ENCODE measurements around the gene VWF.

DNA sequence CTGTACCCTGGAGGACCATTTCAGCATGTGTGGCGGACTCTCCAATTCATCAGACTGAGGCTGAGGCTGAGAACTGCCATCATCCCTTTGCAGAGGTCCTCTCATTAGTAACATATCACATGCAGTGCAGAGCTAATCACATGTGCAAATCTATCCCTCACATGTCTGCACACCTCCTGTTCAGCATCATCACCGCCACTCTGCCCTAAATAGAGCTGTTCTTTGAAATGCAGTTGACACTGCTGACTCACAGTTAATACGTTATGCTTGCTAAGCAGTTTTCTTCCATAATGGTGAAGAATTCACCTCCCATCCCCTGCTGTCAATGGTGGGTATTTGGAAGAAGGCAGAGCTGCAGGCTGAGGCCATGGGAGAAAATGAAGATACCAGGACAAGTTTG is 94.4 kb downstream of the VWF start:
- TF ChIP-seq POLR2A (IDR thresholded peaks at IDR 0.05; ENCODE audit: extremely low read depth, insufficient read length) = no peak
- TF ChIP-seq, protein P1, sequence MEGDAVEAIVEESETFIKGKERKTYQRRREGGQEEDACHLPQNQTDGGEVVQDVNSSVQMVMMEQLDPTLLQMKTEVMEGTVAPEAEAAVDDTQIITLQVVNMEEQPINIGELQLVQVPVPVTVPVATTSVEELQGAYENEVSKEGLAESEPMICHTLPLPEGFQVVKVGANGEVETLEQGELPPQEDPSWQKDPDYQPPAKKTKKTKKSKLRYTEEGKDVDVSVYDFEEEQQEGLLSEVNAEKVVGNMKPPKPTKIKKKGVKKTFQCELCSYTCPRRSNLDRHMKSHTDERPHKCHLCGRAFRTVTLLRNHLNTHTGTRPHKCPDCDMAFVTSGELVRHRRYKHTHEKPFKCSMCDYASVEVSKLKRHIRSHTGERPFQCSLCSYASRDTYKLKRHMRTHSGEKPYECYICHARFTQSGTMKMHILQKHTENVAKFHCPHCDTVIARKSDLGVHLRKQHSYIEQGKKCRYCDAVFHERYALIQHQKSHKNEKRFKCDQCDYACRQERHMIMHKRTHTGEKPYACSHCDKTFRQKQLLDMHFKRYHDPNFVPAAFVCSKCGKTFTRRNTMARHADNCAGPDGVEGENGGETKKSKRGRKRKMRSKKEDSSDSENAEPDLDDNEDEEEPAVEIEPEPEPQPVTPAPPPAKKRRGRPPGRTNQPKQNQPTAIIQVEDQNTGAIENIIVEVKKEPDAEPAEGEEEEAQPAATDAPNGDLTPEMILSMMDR (IDR thresholded peaks at IDR 0.05; ENCODE audit: low read depth, low read length) = no peak
- no peak for TF ChIP-seq MYC (IDR thresholded peaks at IDR 0.05; ENCODE audit: low read depth, low read length)
- TF ChIP-seq, protein P2, sequence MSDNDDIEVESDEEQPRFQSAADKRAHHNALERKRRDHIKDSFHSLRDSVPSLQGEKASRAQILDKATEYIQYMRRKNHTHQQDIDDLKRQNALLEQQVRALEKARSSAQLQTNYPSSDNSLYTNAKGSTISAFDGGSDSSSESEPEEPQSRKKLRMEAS (IDR thresholded peaks at IDR 0.05; ENCODE audit: low read depth, low read length) = no peak

All from NB4 (cell line).